ENCODE data around the gene UGT2B7. TPM values are rescaled to one million over a fixed set of nuclear protein-coding genes. Genes with fewer than 3 reads are reported as not detected.

UGT2B7 gene
- total RNA-seq, 4 donors from 2014 or later: 0.68 to 1.5 (median 1.0) TPM; not detected in 1

DNA sequence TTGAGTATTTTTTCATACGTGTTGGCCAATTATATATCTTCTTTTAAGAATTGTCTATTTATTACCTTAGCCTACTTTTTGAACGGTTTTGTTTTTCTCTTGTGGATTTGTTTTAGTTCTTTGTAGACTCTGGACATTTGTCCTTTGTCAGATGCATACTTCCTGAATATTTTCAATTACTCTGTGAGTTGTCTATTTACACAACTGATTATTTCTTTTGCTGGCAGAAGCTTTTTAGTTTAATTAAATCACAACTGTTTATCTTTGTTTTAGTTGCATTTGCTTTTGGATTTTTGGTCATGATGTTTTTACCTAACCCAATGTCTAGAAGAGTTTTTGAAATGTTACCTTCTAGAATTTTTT lies 19.6 kb downstream of the UGT2B7 start:
- Histone ChIP-seq H3K9me3 (no peaks in the 10 kb centered on the region), H3K36me3 (no peaks in the 10 kb centered on the region), H3K27ac (no peak overlapping the region), H3K27me3 (no peaks in the 10 kb centered on the region), H3K4me3 (no peak overlapping the region), H3K4me1 (no peaks in the 10 kb centered on the region)
- WGBS: 87% methylated on average over 2 of the region's 2 CpGs
- DNase-seq (ENCODE audit: low spot score in 2 of 2): no peak
- TF ChIP-seq POLR2A (IDR thresholded peaks at IDR 0.05) (no peak), POLR2AphosphoS5 (IDR thresholded peaks at IDR 0.05) (no peak), EP300 (IDR thresholded peaks at IDR 0.05) (no peak), CTCF (IDR thresholded peaks at IDR 0.05) (no peak)

- WGBS: 74% methylated on average over 10 of the region's 10 CpGs
- TF ChIP-seq CTCF (IDR thresholded peaks at IDR 0.05) (no peak), POLR2A (IDR thresholded peaks at IDR 0.05) (no peak), POLR2AphosphoS5 (IDR thresholded peaks at IDR 0.05) (no peak), EP300 (IDR thresholded peaks at IDR 0.05) (no peak)
- no peak for DNase-seq (ENCODE audit: low spot score in 2 of 2)
- Histone ChIP-seq H3K9me3 (no peaks in the 10 kb centered on the region), H3K4me1 (no peaks in the 10 kb centered on the region), H3K36me3 (no peaks in the 10 kb centered on the region), H3K4me3 (no peak overlapping the region), H3K27me3 (no peaks in the 10 kb centered on the region), H3K27ac (no peak overlapping the region)
Observed at GRCh38 chr4:69116645-69117321, 20.5 kb downstream of the UGT2B7 start.

- Histone ChIP-seq H3K9me3 (no peaks in the 10 kb centered on the region), H3K4me1 (no peaks in the 10 kb centered on the region), H3K36me3 (no peaks in the 10 kb centered on the region), H3K27ac (no peak overlapping the region), H3K27me3 (no peaks in the 10 kb centered on the region), H3K4me3 (no peak overlapping the region)
- WGBS: 64% methylated on average over 2 of the region's 2 CpGs
- TF ChIP-seq POLR2AphosphoS5 (IDR thresholded peaks at IDR 0.05): no peak
- TF ChIP-seq CTCF (IDR thresholded peaks at IDR 0.05): no peak
- no peak for TF ChIP-seq POLR2A (IDR thresholded peaks at IDR 0.05)
- no peak for TF ChIP-seq EP300 (IDR thresholded peaks at IDR 0.05)
- DNase-seq (ENCODE audit: low spot score in 2 of 2): no peak
Observed at GRCh38 chr4:69120870-69121269, 24.6 kb downstream of the UGT2B7 start.

- 59% methylated on average over 3 of the region's 3 CpGs for WGBS
- Histone ChIP-seq H3K4me1 (no peaks in the 10 kb centered on the region), H3K27me3 (no peaks in the 10 kb centered on the region), H3K27ac (no peak overlapping the region), H3K36me3 (no peaks in the 10 kb centered on the region), H3K9me3 (no peaks in the 10 kb centered on the region), H3K4me3 (no peak overlapping the region)
- TF ChIP-seq POLR2A (IDR thresholded peaks at IDR 0.05) (no peak), EP300 (IDR thresholded peaks at IDR 0.05) (no peak), CTCF (IDR thresholded peaks at IDR 0.05) (no peak), POLR2AphosphoS5 (IDR thresholded peaks at IDR 0.05) (no peak)
- DNase-seq (ENCODE audit: low spot score in 2 of 2): no peak
Observed at GRCh38 chr4:69122476-69122875, 26.2 kb downstream of the UGT2B7 start.

- H3K4me1 ChIP-seq: no peaks in the 10 kb centered on the region
- WGBS: 54% methylated on average over 1 of the region's 1 CpG
- no peak overlapping the region for H3K27ac ChIP-seq
- H3K4me3 ChIP-seq: no peak overlapping the region
- H3K9me3 ChIP-seq: no peaks in the 10 kb centered on the region
- TF ChIP-seq POLR2AphosphoS5 (IDR thresholded peaks at IDR 0.05): no peak
- TF ChIP-seq CTCF (IDR thresholded peaks at IDR 0.05): no peak
- no peak for TF ChIP-seq EP300 (IDR thresholded peaks at IDR 0.05)
- no peak for TF ChIP-seq POLR2A (IDR thresholded peaks at IDR 0.05)
- H3K27me3 ChIP-seq: no peaks in the 10 kb centered on the region
- H3K36me3 ChIP-seq: no peaks in the 10 kb centered on the region
- DNase-seq (ENCODE audit: low spot score in 2 of 2): no peak
Observed at GRCh38 chr4:69124941-69125340, 28.7 kb downstream of the UGT2B7 start.
